Measurements from ENCODE around the gene SF3B1.
"Not testable (repeated sequence)": the region's sequence is repeated elsewhere in the genome, so short reads cannot be mapped to it uniquely, and the experiment has no call there.

The SF3B1 gene

GRCh38 chr2:197372592-197372991, 62.2 kb downstream of the SF3B1 start:
- peaks cover 21% of the 10 kb centered on the region for H3K4me1 ChIP-seq (ENCODE audit: insufficient read depth, low read length, poor library complexity, severe bottlenecking)
- H3K36me3 ChIP-seq (ENCODE audit: insufficient read depth, low read length): no peaks in the 10 kb centered on the region
- no peak overlapping the region for H3K4me3 ChIP-seq (ENCODE audit: low read length, poor library complexity, severe bottlenecking)
- H3K27me3 ChIP-seq (ENCODE audit: insufficient read depth, low read length, poor library complexity, severe bottlenecking): no peaks in the 10 kb centered on the region
- H3K4me2 ChIP-seq (ENCODE audit: low read depth, low read length, poor library complexity, severe bottlenecking): no peak overlapping the region
- no peak overlapping the region for H2AFZ ChIP-seq (ENCODE audit: low read length)
- H3K9me2 ChIP-seq (replicated peaks; ENCODE audit: low read depth, low read length): no peaks in the 10 kb centered on the region
- H3F3A ChIP-seq (ENCODE audit: low read depth): no peaks in the 10 kb centered on the region
- H3K9me3 ChIP-seq (ENCODE audit: insufficient read depth, low read depth, low read length): no peaks in the 10 kb centered on the region
- no peaks in the 10 kb centered on the region for H3K79me2 ChIP-seq (ENCODE audit: insufficient read depth, low read length)
- H3K9ac ChIP-seq (ENCODE audit: low read depth, low read length, poor library complexity, severe bottlenecking): no peak overlapping the region
- no peaks in the 10 kb centered on the region for H4K20me1 ChIP-seq (ENCODE audit: insufficient read depth, low read length, poor library complexity, severe bottlenecking)
- TF ChIP-seq CTCF (conservative IDR thresholded peaks at IDR 0.05; ENCODE audit: low read length) (no peak), EZH2phosphoT487 (IDR thresholded peaks at IDR 0.05; ENCODE audit: borderline replicate concordance) (no peak)

- peaks cover 21% of the 10 kb centered on the region for H3K4me1 ChIP-seq (ENCODE audit: insufficient read depth, low read length, poor library complexity, severe bottlenecking)
- H3K27me3 ChIP-seq (ENCODE audit: insufficient read depth, low read length, poor library complexity, severe bottlenecking); H3F3A ChIP-seq (ENCODE audit: low read depth); H3K4me2 ChIP-seq (ENCODE audit: low read depth, low read length, poor library complexity, severe bottlenecking); H2AFZ ChIP-seq (ENCODE audit: low read length); H3K79me2 ChIP-seq (ENCODE audit: insufficient read depth, low read length); H3K9me3 ChIP-seq (ENCODE audit: insufficient read depth, low read depth, low read length); H3K9me2 ChIP-seq (replicated peaks; ENCODE audit: low read depth, low read length); H3K9ac ChIP-seq (ENCODE audit: low read depth, low read length, poor library complexity, severe bottlenecking); H3K36me3 ChIP-seq (ENCODE audit: insufficient read depth, low read length); H4K20me1 ChIP-seq (ENCODE audit: insufficient read depth, low read length, poor library complexity, severe bottlenecking); H3K4me3 ChIP-seq (ENCODE audit: low read length, poor library complexity, severe bottlenecking): not testable (repeated sequence)
Measured at GRCh38 chr2:197370664-197371063, 64.2 kb downstream of the SF3B1 start.

- H3K9ac ChIP-seq (ENCODE audit: low read depth, low read length, poor library complexity, severe bottlenecking): no peak overlapping the region
- no peak overlapping the region for H3K4me3 ChIP-seq (ENCODE audit: low read length, poor library complexity, severe bottlenecking)
Measured at GRCh38 chr2:197369933-197370320, 64.9 kb downstream of the SF3B1 start.

More at GRCh38 chr2:197369933-197370320, 64.9 kb downstream of the SF3B1 start:
- TF ChIP-seq CTCF (conservative IDR thresholded peaks at IDR 0.05; ENCODE audit: low read length) (no peak), EZH2phosphoT487 (IDR thresholded peaks at IDR 0.05; ENCODE audit: borderline replicate concordance) (no peak)
- no peaks in the 10 kb centered on the region for H4K20me1 ChIP-seq (ENCODE audit: insufficient read depth, low read length, poor library complexity, severe bottlenecking)
- H3K36me3 ChIP-seq (ENCODE audit: insufficient read depth, low read length): no peaks in the 10 kb centered on the region
- H3K9me3 ChIP-seq (ENCODE audit: insufficient read depth, low read depth, low read length): no peaks in the 10 kb centered on the region
- H2AFZ ChIP-seq (ENCODE audit: low read length): no peak overlapping the region
- no peaks in the 10 kb centered on the region for H3K79me2 ChIP-seq (ENCODE audit: insufficient read depth, low read length)
- peak overlapping the region; percentile 33 for H3K4me2 ChIP-seq (ENCODE audit: low read depth, low read length, poor library complexity, severe bottlenecking)
- H3K27me3 ChIP-seq (ENCODE audit: insufficient read depth, low read length, poor library complexity, severe bottlenecking): no peaks in the 10 kb centered on the region
- no peaks in the 10 kb centered on the region for H3K9me2 ChIP-seq (replicated peaks; ENCODE audit: low read depth, low read length)
- H3F3A ChIP-seq (ENCODE audit: low read depth): no peaks in the 10 kb centered on the region
- H3K4me1 ChIP-seq (ENCODE audit: insufficient read depth, low read length, poor library complexity, severe bottlenecking): peaks cover 21% of the 10 kb centered on the region
